NOMO-1 treated with dmso at 0.1 percent for 144 hours (cell line): ENCODE results near the gene IRS1.

ENCODE experiments used
- DNase-seq: peaks from one replicate; lab custom pipeline; 2025; ENCODE audit not compliant: unreplicated experiment; lab: John Stamatoyannopoulos, UW

The IRS1 gene

GRCh38 chr2:226692521-226693126 is 107.0 kb downstream of the IRS1 start:
- no peak for DNase-seq

- no peak for DNase-seq
These were observed 108.4 kb downstream of the IRS1 start for GRCh38 chr2:226691255-226691654.

GRCh38 chr2:226690461-226691024 is 109.1 kb downstream of the IRS1 start:
- no peak for DNase-seq

GRCh38 chr2:226687641-226688253 is 111.9 kb downstream of the IRS1 start:
- DNase-seq, result no peak

GRCh38 chr2:226684563-226684959 is 115.1 kb downstream of the IRS1 start:
- no peak for DNase-seq

- DNase-seq, result no peak
These were observed 115.6 kb downstream of the IRS1 start for GRCh38 chr2:226683944-226684562.

GRCh38 chr2:226683196-226683595 is 116.4 kb downstream of the IRS1 start:
- no peak for DNase-seq
